Tibial nerve (tissue), 3 donors: Measurements from ENCODE around the gene DPM3.

Experiments used
- CTCF ChIP-seq, 5 experiments: fragments of 200-600 bp in 3 of 5; fragments of 450-650 bp in 2 of 5; sonication (generic) in 3 of 5; IDR thresholded peaks; one replicate each; pipeline ENCODE4 v1.5.1; 2016 to 2019; ENCODE audit warnings: antibody characterized with exemption in 5 of 5, mild to moderate bottlenecking in 3 of 5, moderate library complexity in 2 of 5
- POLR2A ChIP-seq, 2 donors: fragments of 450-650 bp; IDR thresholded peaks; one replicate each; pipeline ENCODE4 v1.6.1; 2017; ENCODE audit warnings: antibody characterized with exemption in 2 of 2, mild to moderate bottlenecking in 2 of 2, moderate library complexity in 2 of 2

- TF ChIP-seq CTCF (IDR thresholded peaks at IDR 0.05) (peak; percentile 90 to 98 (median 96)), POLR2A (IDR thresholded peaks at IDR 0.05) (peak; percentile 17 to 60)
These were observed 32.6 kb upstream of the DPM3 start, which contains the start of gene KRTCAP2 for GRCh38 chr1:155172732-155173477.
